Keratinocyte (primary cell): Measurements from ENCODE around the gene JAG2.

Source experiments
- CTCF ChIP-seq, 3 experiments: IDR thresholded peaks in 1 of 3; conservative IDR thresholded peaks in 1 of 3; optimal IDR thresholded peaks in 1 of 3; 2 replicates in 2 of 3; 3 replicates in 1 of 3; pipeline versions ENCODE3 to v1.5.1; 2011; ENCODE audit warnings: low read length in 3 of 3, mild to moderate bottlenecking in 3 of 3, moderate library complexity in 2 of 3, control low read depth in 1 of 3, inconsistent platforms in 1 of 3; ENCODE audit not compliant: insufficient read depth in 2 of 3; ENCODE audit errors: extremely low read depth in 1 of 3
- EZH2 ChIP-seq: IDR thresholded peaks from one replicate; pipeline ENCODE4 v1.6.1; 2012; ENCODE audit warnings: inconsistent platforms, mild to moderate bottlenecking, low read length, moderate library complexity

- TF ChIP-seq CTCF (optimal IDR thresholded peaks at IDR 0.05 in 1 of 3, IDR thresholded peaks at IDR 0.05 in 1 of 3, conservative IDR thresholded peaks at IDR 0.05 in 1 of 3; ENCODE audit: extremely low read depth in 1 of 3, insufficient read depth in 2 of 3, low read length in 3 of 3): no peak
- TF ChIP-seq EZH2: no peak
Measured at GRCh38 chr14:105142651-105143450, 25.7 kb downstream of the JAG2 start.
